Stimulated activated CD4-positive, alpha-beta T cell treated with anti-CD3 and anti-CD28 coated beads, Interleukin-12 subunit alpha, Interleukin-12 subunit beta, amount 100 ng/mL, for 48 hours (primary cell): ENCODE measurements around the gene FAM118A.
"Not testable (repeated sequence)": the region's sequence is repeated elsewhere in the genome, so short reads cannot be mapped to it uniquely, and the experiment has no call there.

Experiments used
- DNase-seq, 3 donors: peaks; one replicate each; pipeline ENCODE4 v3.0.0-alpha.2; 2020; ENCODE audit warnings: low read depth in 2 of 3, low spot score in 1 of 3

Gene FAM118A

DNA sequence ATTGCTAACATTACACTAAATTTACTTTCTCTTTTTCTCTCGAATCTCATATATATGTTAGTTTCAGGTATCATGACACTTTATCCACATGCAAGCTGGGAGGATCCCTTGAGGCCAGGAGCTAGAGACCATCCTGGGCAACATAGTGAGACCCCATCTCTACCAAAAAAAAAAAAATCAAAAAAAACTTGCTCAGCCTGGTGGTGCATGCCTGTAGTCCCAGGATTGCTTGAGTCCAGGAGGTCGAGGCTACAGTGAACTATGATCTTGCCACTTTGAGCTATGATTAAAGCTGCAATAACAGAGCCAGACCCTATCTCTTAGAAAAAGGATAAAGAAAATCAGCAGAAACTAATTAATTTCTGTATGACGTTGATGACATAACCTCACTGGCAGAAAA lies 28.7 kb upstream of the FAM118A start:
- DNase-seq = no peak

DNA sequence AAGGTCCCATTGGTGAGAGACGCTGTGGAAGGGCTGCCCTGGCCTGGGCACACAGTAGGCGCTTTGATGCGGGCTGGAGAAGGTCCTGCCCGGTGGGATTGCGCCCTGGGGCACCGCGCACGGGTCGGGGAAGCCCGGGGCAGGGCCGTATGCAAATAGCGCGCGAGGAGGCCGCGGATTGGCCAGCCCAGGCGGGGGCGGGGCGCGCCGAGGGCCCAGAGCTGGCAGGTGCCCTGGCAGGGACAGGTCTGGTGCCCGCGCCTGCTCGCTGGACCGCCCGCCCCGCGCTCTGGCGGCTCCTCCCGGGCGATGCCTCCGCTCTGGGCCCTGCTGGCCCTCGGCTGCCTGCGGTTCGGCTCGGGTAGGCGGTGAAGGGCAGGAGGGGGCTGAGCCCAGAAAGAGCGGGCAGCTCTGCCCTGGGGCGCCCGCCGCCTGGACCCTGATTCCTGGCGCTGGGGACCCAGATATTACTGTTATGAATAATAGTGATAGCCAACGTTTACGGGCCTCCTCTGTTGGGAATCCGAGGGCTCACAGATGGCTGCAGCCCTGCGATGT lies 24.9 kb upstream of the FAM118A start, which contains the start of gene UPK3A:
UPK3A (plus strand) TSS at position 245 of the 558 bp plus-strand sequence; CDS start at position 310, 65 bp downstream.
- peak in 1 of 3 donors; percentile 43 for DNase-seq

DNA sequence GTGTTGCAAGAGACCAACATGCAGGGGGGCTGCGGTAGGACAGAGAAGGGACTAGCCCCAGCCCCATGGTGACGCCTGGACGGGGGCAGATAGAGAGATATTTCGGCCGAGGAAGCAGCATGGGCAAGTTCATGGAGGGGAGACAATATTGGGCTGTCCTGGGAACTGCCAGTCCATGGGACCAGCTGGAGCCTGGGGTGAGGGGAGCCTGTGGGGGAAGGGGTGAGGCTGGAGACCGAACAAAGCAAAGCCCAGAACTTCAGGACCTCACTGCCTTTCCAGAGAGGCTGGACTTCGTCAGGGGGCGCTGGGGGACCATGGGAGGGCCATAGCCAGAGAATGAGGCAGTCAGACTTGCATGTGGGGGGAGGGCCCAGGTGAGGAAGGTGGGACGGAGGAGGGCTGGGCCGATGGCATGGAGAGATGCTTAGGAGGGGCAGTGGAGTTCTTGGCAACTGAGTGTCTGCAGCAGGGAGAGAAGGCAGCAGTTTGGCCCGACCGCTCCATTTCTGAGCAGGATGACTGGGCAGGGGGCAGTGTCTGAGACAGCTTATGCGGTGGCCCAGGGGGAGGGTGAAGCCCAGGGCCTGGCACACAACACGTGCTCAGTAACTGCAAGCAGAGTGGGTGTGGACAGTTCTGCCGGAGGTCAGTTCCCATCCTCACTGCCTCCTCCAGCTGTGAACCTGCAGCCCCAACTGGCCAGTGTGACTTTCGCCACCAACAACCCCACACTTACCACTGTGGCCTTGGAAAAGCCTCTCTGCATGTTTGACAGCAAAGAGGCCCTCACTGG lies 24.3 kb upstream of the FAM118A start:
- DNase-seq = no peak

DNA sequence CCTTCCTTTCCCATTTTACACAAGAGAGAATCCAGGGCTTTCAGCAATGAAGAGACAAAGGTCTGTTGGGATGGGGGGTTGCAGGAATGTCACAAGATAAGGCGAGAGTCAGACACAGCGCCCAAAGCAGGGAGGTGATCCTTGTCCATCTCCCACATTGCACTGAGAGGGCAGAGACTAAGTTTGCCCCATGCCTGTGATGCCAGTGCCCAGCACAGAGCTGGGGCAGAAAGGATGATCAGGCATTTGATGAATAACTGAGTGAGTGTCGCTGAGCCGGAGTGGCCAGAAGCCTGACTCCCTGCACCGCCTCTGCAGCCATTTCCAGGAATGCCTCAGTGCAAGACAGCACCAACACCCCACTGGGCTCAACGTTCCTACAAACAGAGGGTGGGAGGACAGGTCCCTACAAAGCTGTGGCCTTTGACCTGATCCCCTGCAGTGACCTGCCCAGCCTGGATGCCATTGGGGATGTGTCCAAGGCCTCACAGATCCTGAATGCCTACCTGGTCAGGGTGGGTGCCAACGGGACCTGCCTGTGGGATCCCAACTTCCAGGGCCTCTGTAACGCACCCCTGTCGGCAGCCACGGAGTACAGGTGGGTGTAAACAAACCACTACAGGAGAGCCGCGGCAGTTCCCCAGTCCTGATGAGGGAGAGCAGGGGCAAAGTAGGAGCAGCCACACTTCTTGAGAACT lies 22.7 kb upstream of the FAM118A start:
- DNase-seq = no peak

DNA sequence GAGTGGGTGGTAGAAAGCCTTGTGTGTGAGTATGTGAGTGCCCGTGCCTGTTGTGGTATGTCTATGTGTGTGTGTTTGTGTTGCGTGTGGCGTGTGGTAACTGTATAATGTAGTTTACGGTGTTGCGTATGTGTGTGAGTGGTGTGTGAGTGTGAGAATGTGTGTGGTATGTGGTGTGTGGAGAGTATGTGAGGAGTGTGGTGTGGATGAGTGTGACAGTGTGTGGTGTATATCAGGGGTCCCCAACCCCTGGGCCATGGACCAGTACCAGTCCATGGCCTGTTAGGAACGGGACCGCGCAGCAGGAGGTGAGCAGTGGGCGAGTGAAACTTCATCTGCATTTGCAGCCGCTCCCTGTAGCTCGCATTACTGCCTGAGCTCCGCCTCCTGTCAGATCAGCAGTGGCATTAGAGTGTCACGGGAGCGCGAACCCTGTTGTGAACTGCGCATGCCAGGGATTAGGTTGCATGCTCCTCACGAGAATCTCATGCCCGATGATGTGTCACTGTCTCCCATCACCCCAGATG lies 19.3 kb upstream of the FAM118A start:
- DNase-seq = no peak

DNA sequence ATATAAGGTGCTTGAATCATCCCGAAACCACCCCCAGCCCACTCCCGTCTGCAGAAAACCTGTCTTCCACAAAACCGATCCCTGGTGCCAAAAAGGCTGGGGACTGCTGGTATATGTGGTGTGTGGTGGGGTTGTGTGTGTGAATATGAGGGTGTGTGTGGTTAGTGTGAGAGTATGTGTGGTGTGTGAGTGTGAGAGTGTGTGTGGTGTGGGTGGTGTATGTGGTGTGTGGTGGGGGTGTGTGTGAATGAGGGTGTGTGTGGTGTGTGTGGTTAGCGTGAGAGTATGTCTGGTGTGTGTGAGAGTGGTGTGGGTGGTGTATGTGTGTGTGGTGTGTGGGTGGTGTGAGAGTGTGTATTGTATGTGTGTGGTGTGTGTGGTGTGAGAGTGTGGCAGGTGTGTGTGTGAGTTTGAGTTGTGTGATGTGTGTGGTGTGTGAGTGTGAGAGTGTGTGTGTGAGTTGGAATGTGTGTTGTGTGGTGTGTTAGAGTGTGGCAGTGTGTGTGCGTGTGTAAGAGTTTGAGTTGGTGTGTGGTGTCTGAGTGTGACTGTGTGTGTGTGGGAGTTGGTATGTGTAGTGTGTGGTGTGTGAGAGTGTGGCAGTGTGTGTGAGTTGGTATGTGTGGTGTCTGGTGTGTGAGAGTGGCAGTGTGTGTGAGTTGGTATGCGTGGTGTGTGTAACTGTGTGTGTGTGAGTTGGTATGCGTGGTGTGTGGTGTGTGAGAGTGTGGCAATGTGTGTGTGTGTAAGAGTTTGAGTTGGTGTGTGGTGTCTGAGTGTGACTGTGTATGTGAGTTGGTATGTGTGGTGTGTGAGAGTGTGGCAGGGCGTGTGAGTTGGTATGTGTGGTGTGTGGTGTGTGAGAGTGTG lies 18.4 kb upstream of the FAM118A start:
- no peak for DNase-seq

DNA sequence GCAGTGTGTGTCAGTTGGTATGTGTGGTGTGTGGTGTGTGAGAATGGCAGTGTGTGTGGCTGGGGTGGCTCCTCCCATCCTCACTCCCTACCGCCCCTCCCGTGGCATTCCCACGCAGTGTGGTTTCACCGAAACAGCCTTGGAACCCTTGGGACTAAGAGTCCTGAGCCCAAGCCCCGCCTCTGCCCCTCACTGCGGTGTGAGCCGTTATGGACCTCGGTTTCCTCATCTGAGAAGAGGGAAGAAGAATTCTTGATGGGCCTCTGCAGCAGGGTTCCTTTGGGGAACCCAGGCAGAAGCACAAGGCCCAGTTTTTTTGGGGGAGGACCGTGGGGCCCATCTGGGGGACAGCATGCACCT lies 17.8 kb upstream of the FAM118A start:
- DNase-seq = no peak

DNA sequence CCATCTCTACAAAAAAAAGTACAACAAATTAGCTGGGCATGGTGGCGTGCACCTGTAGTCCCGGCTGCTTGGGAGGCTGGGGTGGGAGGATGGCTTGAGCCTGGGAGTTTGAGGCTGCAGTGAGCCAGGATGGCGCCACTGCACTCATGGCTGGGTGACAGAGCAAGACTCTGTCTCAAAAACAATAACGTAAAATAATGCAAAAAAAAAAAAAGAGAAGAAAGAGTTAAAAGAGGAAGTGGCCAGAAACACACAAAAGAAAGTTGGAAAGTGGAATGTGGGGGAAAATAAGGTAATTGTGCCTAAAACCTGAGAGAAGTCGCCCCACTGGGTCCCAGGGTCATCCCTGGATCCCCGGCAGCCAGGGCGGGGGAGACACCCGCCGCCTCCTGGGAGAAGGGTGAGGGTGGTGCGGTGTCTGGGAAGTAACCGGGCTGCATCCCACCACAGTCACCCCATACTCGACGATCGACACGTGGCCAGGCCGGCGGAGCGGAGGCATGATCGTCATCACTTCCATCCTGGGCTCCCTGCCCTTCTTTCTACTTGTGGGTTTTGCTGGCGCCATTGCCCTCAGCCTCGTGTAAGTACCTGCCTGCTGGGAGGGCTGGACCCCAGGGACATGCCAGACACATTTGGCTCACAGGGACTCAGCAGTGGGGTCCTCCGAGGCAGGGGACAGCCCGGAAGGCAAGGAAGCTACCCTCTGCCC lies 16.8 kb upstream of the FAM118A start:
- DNase-seq = no peak

DNA sequence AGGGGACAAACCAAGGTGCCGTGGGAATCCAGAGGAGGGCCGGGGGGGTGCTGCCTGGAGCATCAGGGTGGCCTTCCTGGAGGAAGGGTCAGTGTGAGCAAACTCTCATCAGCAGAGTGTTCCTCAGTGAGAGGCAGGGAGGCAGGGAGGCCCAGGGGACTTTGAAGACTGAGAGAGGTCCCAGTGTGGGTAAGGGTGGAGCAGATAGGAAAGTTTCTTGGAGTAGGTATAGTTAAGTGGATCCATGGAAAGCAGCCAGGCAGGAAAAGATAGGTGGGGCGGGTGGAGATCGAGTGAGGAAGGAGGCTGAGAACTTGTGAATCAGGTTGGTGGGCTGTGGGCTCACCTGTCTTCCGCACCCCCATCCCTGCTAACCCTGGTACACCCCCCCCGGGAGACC lies 15.7 kb upstream of the FAM118A start:
- DNase-seq = no peak

DNA sequence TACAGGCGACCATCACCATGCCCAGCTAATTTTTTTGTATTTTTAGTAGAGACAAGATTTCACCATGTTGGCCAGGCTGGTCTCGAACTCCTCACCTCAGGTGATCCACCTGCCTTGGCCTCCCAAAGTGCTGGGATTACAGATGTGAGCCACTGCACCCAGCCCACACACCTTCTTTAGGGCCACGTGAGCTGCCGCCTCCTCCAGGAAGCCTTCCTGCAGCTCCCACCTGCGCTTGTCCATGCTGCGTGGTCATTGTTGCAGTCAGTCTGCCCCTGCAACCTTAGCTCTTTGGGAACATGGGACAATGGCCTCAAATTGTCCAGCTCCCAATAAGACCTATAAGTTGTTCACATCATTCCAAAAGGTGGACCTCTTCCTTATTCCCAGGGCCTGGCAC lies 14.7 kb upstream of the FAM118A start:
- not testable (repeated sequence) for DNase-seq

DNA sequence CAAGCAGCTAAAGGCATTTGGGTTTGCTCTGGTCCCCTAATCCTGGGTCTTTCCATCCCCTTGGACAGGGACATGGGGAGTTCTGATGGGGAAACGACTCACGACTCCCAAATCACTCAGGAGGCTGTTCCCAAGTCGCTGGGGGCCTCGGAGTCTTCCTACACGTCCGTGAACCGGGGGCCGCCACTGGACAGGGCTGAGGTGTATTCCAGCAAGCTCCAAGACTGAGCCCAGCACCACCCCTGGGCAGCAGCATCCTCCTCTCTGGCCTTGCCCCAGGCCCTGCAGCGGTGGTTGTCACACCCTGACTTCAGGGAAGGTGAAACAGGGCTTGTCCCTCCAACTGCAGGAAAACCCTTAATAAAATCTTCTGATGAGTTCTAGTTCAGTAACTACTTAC lies 14.2 kb upstream of the FAM118A start:
- DNase-seq = no peak

DNA sequence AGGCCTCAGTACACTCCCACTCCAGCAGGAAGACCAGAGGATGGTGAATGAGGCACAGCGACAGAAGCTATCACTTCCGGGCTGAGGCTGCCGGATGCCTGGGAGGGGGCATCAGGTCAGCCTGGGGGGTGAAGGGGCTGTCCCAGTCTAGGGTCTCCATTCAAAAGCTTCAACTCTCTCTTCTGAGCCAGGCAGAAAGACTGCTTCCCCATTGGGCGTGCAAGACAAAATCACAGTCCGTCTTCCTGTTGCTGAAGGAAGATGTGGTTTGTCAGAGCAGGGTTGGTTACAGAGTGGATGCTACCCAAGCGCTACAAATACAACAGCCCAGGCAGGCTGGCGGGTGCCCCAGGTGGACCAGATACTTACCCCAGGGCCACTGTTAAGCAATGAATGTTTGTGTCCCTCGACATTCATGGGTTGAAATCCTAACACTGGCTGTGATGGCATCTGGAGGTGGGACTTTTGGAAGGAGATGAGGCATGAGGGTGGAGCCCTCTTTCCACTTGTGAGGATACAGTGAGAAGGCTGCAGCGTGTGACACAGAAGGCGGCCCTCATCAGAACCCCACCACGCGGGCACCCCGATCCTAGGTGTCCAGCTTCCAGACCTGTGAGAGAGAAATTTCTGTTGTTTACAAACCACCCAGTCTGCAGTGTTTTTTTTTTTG lies 13.0 kb upstream of the FAM118A start:
- DNase-seq = no peak

DNA sequence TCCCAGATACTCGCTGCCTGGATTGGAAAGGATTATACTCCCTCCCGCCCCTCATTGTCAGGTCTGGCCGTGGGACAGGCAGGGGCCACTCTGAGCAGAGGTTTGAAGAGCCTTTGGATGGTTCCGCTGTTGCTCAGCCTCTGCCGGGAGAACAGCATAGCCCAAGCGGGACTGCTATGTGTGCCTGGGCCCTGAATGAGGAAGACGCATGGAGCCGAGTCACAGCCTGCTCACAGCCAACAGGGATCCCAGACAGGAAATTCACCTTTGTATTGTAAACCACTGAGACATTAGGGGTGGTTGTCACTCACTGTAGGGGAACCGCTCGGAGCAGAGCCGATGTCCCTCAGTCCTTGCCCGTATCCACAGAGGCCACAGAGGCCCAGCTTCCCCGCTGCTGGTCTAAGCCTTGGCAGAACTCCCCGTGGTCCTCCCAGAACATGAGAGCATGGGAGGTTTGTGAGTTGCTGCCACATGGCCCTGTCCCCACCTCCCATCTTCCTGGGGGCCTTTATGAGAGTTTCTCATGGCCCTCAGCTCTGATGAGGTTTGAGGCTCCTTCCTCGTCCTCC lies 10.7 kb upstream of the FAM118A start:
- no peak for DNase-seq

DNA sequence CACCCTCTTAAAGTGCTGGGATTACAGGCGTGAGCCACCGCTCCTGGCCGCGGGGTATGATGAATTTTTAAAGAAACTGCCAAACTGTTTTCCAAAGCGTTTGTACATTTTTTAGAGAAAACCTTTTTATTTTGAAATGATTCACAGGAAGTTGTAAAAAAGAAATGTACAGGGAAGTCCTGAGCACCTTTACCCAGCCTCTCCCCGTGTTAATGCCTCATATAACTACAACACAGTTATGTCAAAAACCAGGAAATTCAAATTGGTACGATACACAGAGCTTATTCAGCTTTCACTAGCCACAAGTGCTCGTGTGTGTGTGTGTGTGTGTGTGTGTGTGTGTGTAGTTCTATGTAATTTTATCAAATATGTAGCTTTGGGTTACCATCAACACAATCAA lies 7.0 kb upstream of the FAM118A start:
- no peak for DNase-seq

DNA sequence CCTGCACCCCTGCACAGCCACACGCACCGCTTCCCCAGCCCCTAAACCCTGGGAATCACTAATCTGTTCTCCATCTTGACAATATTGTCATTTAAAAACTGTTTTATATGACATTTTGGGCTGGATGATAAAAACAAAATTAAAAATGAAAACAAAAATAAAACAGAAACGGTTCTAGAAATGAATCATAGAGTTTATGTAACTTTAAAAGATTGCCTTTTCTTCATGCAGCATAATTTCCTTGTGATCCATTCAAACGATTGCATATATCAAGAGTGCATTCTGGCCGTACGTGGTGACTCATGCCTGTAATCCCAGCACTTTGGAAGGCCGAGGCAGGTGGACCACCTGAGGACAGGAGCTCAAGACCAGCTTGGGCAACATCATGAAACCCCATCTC lies 6.6 kb upstream of the FAM118A start:
- no peak for DNase-seq

DNA sequence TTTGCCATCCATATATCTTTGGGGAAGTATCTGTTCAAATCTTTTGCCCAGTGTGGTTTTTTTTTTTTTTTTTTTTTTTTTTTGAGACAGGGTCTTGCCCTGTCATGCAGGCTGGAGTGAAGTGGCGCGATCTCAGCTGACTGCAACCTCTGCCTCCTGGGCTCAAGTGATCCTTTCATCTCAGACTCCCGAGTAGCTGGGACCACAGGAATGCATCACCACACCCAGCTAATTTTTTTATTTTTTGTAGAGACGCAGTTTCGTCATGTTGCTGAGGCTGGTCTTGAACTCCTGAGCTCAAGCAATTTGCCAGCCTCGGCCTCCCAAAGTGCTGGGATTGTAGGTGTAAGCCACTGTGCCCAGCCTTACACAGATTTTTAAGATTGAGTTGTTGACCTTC lies 4.8 kb upstream of the FAM118A start:
- DNase-seq = no peak

DNA sequence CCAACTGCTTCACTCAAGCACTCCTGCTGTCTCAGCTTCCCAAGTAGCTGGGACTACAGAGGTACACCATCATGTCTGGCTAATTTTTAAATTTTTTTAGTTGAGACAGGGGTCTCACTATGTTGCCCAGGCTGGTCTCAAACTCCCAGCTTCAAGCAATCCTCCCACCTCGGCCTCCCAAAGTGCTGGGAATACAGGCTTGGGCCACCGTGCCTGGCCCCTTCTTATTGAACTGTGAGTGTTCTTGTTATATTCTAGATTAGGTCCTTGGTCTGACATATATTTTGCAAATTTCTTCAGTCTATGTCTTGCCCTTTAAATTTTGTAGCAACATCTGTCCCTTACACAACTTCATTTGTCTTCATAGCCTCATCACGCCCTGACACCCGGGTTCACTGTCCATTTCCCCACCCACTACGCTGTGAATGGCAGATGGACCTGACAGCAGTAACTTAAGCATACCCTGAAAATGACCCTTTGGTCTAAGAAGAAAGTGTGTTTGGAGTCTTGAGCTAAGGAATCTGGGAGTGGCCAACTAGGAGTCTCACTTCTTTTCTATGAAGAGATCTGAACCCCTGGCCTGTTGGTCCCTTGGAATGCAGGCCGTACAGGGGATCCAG lies 4.2 kb upstream of the FAM118A start:
- no peak for DNase-seq

DNA sequence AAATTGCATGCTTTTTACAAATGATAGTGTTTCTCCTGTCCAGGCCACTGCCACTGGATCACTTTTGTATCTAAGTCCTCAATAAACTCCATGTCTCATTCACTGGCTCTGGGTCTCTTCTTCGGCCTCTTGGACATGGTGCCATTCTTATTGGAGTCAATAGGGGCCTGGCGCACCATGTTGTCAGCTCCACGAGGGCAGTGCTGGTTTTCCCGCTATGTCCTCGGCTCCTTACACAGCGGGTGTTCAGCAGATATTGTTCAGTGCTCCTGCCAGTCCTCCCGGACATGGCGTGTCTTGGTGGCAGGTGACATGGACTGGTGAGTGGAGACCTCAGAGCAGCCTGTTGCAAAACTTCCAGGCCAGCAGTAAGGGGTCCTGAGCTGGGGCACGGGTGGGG lies 3.6 kb upstream of the FAM118A start:
- no peak for DNase-seq

DNA sequence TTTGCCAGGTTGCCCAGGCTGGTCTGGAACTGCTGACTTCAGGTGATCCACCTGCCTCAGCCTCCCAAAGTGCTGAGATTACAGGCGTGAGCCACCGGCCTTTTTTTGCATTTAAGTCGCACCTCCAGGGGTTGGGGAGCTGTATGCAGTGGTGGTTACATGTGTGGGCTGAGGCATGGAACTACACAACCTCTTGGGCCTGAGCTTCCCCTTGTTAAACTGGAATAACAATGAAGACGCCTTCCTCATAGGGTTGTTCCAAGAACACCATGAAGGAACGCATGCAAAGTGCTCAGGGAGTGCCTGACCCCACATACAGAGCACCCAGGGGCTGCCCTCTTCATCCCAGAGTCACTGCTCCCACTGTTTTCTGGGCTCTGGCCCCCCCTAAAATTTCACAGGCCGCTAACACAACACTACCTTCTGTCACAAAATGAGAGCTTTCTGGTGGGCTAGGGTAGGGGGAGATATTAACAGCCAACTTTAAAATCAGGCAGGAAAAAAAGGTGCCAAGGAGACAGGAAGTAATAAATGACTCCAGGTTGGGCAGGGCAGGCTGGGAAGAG lies 1.3 kb upstream of the FAM118A start:
- DNase-seq = no peak
